ENCODE data around the gene RDH12. TPM values are rescaled to one million over a fixed set of nuclear protein-coding genes. Genes with fewer than 3 reads are reported as not detected.

The RDH12 gene
- total RNA-seq, 2 experiments from 2014 or later = not detected

DNA sequence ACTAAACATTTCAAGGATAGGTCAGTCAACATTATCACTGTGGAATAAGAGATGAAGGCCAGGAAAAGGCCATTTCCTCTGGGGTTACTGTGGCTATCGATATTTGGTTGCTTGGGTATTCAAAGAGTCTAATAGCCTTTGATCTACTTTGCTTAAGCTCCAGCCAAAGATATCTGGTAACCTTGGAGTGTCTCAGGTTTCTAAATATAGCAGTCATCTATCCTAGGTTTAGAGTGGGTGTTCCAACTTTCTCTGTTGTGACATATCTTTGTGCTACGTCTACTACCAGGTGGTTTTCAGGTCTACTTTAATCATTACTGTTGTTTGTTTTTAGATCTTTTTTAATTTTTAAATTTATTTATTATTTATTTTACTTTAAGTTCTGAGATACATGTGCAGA is 42.4 kb downstream of the RDH12 start:
- ChIA-PET POLR2A (no interaction called here), CTCF (ENCODE audit: unreplicated experiment) (no interaction called here)
- H3K4me2 ChIP-seq (ENCODE audit: low read length) = no peak overlapping the region
- H2AFZ ChIP-seq (ENCODE audit: low read length) = no peak overlapping the region
- H4K20me1 ChIP-seq (ENCODE audit: insufficient read depth, low read length) = no peaks in the 10 kb centered on the region
- peaks cover 21% of the 10 kb centered on the region for H3K36me3 ChIP-seq (ENCODE audit: insufficient read depth, low read length)
- no peaks in the 10 kb centered on the region for H3K79me2 ChIP-seq (ENCODE audit: insufficient read depth, low read depth, low read length)
- no peak for DNase-seq (ENCODE audit: low spot score)
- H3K27ac ChIP-seq (ENCODE audit: low read depth, low read length, poor library complexity, severe bottlenecking) = no peak overlapping the region
- H3K9me3 ChIP-seq (ENCODE audit: low read length) = no peaks in the 10 kb centered on the region
- intact Hi-C loops (cut with micrococcal nuclease; ENCODE audit: unreplicated experiment) = no loop called here
- TF ChIP-seq EZH2phosphoT487 (IDR thresholded peaks at IDR 0.05; ENCODE audit: borderline replicate concordance, low read depth, low read length) = no peak
- TF ChIP-seq, protein P1, sequence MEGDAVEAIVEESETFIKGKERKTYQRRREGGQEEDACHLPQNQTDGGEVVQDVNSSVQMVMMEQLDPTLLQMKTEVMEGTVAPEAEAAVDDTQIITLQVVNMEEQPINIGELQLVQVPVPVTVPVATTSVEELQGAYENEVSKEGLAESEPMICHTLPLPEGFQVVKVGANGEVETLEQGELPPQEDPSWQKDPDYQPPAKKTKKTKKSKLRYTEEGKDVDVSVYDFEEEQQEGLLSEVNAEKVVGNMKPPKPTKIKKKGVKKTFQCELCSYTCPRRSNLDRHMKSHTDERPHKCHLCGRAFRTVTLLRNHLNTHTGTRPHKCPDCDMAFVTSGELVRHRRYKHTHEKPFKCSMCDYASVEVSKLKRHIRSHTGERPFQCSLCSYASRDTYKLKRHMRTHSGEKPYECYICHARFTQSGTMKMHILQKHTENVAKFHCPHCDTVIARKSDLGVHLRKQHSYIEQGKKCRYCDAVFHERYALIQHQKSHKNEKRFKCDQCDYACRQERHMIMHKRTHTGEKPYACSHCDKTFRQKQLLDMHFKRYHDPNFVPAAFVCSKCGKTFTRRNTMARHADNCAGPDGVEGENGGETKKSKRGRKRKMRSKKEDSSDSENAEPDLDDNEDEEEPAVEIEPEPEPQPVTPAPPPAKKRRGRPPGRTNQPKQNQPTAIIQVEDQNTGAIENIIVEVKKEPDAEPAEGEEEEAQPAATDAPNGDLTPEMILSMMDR (conservative IDR thresholded peaks at IDR 0.05; ENCODE audit: low read length) = no peak
- no peaks in the 10 kb centered on the region for H3K9me2 ChIP-seq (ENCODE audit: insufficient read depth, low read length)
- H3K4me1 ChIP-seq (ENCODE audit: insufficient read depth, low read length, poor library complexity, severe bottlenecking) = no peaks in the 10 kb centered on the region
- H3K4me3 ChIP-seq (ENCODE audit: low read depth, low read length, poor library complexity, severe bottlenecking) = no peak overlapping the region
- BruUV-seq (replicated peaks) = no TSS peak

DNA sequence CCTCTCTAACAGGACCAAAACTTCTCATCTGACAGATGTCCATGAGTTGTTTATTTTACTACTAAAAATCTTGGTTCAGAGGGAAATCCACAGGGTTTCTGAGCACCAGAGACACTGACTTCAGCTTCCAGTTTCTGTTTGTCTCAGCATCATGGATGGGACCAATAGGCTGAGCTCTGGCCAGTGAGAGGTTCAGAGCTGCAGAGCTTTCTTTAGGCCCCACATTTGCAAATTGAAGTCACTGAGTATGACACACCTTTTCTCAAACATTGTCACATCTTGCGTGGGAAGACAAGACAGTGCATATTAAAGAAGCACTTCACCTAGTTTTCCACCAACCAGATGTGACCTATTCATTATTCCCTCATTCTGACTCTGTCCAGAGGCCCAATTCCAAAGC is 45.2 kb downstream of the RDH12 start:
- intact Hi-C loops (cut with micrococcal nuclease; ENCODE audit: unreplicated experiment) = no loop called here
- no peaks in the 10 kb centered on the region for H4K20me1 ChIP-seq (ENCODE audit: insufficient read depth, low read length)
- no peaks in the 10 kb centered on the region for H3K79me2 ChIP-seq (ENCODE audit: insufficient read depth, low read depth, low read length)
- no peaks in the 10 kb centered on the region for H3K4me1 ChIP-seq (ENCODE audit: insufficient read depth, low read length, poor library complexity, severe bottlenecking)
- no peak overlapping the region for H3K4me2 ChIP-seq (ENCODE audit: low read length)
- no peak for TF ChIP-seq EZH2phosphoT487 (IDR thresholded peaks at IDR 0.05; ENCODE audit: borderline replicate concordance, low read depth, low read length)
- TF ChIP-seq, protein P1 (conservative IDR thresholded peaks at IDR 0.05; ENCODE audit: low read length) = no peak
- no peak overlapping the region for H3K4me3 ChIP-seq (ENCODE audit: low read depth, low read length, poor library complexity, severe bottlenecking)
- BruUV-seq (replicated peaks) = no TSS peak
- H3K9me3 ChIP-seq (ENCODE audit: low read length) = no peaks in the 10 kb centered on the region
- no peak for DNase-seq (ENCODE audit: low spot score)
- no peak overlapping the region for H3K27ac ChIP-seq (ENCODE audit: low read depth, low read length, poor library complexity, severe bottlenecking)
- peaks cover 47% of the 10 kb centered on the region for H3K36me3 ChIP-seq (ENCODE audit: insufficient read depth, low read length)
- POLR2A ChIA-PET = interaction anchor here (0.5 kb wide), 1 partner anchor 12 kb away, joined by 3 read pairs; no protein-coding TSS in a partner anchor
- H3K9me2 ChIP-seq (ENCODE audit: insufficient read depth, low read length) = no peaks in the 10 kb centered on the region
- H2AFZ ChIP-seq (ENCODE audit: low read length) = no peak overlapping the region
- CTCF ChIA-PET (ENCODE audit: unreplicated experiment) = no interaction called here

DNA sequence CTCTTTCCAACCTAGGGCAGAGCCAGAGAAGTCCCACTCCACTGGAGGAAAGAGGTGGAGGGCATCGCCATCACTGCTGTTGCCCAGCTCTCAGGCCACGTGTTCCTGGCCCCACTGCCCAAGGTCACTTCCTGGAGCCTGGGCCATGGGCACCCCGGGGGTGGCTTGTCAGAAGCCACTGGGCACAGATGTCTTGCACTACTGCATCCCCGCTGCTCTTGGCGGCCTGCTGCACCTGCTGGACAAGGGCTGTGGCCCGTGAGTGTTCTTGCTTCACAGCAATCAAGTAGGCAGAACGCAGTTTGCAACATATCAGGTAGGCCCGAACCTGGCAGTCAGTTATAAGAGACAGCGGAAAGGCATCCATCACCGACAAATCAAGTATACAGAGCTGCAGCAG is 46.6 kb downstream of the RDH12 start:
- no peaks in the 10 kb centered on the region for H3K9me3 ChIP-seq (ENCODE audit: low read length)
- no peaks in the 10 kb centered on the region for H3K79me2 ChIP-seq (ENCODE audit: insufficient read depth, low read depth, low read length)
- BruUV-seq (replicated peaks) = no TSS peak
- H2AFZ ChIP-seq (ENCODE audit: low read length) = no peak overlapping the region
- H3K27ac ChIP-seq (ENCODE audit: low read depth, low read length, poor library complexity, severe bottlenecking) = no peak overlapping the region
- ChIA-PET POLR2A (interaction anchor here (0.6 kb wide), 1 partner anchor 26 kb away, joined by 4 read pairs; no protein-coding TSS in a partner anchor), CTCF (ENCODE audit: unreplicated experiment) (no interaction called here)
- no peak for DNase-seq (ENCODE audit: low spot score)
- no peak overlapping the region for H3K4me2 ChIP-seq (ENCODE audit: low read length)
- intact Hi-C loops (cut with micrococcal nuclease; ENCODE audit: unreplicated experiment) = no loop called here
- no peaks in the 10 kb centered on the region for H3K9me2 ChIP-seq (ENCODE audit: insufficient read depth, low read length)
- no peaks in the 10 kb centered on the region for H3K4me1 ChIP-seq (ENCODE audit: insufficient read depth, low read length, poor library complexity, severe bottlenecking)
- no peak for TF ChIP-seq EZH2phosphoT487 (IDR thresholded peaks at IDR 0.05; ENCODE audit: borderline replicate concordance, low read depth, low read length)
- TF ChIP-seq, protein P1 (conservative IDR thresholded peaks at IDR 0.05; ENCODE audit: low read length) = no peak
- H3K4me3 ChIP-seq (ENCODE audit: low read depth, low read length, poor library complexity, severe bottlenecking) = no peak overlapping the region
- peaks cover 61% of the 10 kb centered on the region for H3K36me3 ChIP-seq (ENCODE audit: insufficient read depth, low read length)
- no peaks in the 10 kb centered on the region for H4K20me1 ChIP-seq (ENCODE audit: insufficient read depth, low read length)
